Measurements from ENCODE around the gene PDE4D.

- TF ChIP-seq CTCF (IDR thresholded peaks at IDR 0.05) (no peak), ZFX (IDR thresholded peaks at IDR 0.05; ENCODE audit: borderline replicate concordance) (no peak)
These were observed 521.9 kb downstream of the PDE4D start for GRCh38 chr5:59371525-59372127.

Data from 22Rv1 (cell line).